ENCODE results near the gene ALOX15.
"Not testable (repeated sequence)": the region's sequence is repeated elsewhere in the genome, so short reads cannot be mapped to it uniquely, and the experiment has no call there.

- not testable (repeated sequence) for TF ChIP-seq POLR2AphosphoS5 (IDR thresholded peaks at IDR 0.05; ENCODE audit: insufficient read depth in 1 of 2, low read depth in 1 of 2); CTCF (IDR thresholded peaks at IDR 0.05)
These were observed 42.3 kb upstream of the ALOX15 start for GRCh38 chr17:4683739-4684138.

Measured in vagina (tissue), 2 donors.